H1 (cell line): ENCODE results near the gene CNNM3.

Experiments used
- CTCF ChIP-seq, 3 experiments: IDR thresholded peaks; 1 replicate in 2 of 3; 2 replicates in 1 of 3; pipeline versions ENCODE4 v1.5.1 to v1.6.1; 2011; ENCODE audit warnings: low read length in 3 of 3, mild to moderate bottlenecking in 3 of 3, inconsistent platforms in 2 of 3, low read depth in 1 of 3, moderate library complexity in 1 of 3; ENCODE audit not compliant: insufficient read depth in 1 of 3; ENCODE audit errors: control extremely low read depth in 1 of 3
- EZH2 ChIP-seq: fragments of 200-600 bp; sonication (generic); IDR thresholded peaks from 2 replicates; pipeline ENCODE4 v1.7.1; 2012; ENCODE audit warnings: low read depth, mild to moderate bottlenecking, moderate library complexity, low read length, inconsistent platforms; ENCODE audit not compliant: severe bottlenecking
- GABPA ChIP-seq: IDR thresholded peaks from 2 replicates; pipeline ENCODE4 v1.6.1; 2011; ENCODE audit warnings: mild to moderate bottlenecking, low read length, moderate library complexity, borderline replicate concordance; ENCODE audit not compliant: insufficient read depth
- POLR2AphosphoS5 ChIP-seq: IDR thresholded peaks from 2 replicates; pipeline ENCODE4 v1.6.1; 2011; ENCODE audit warnings: low read depth, low read length

- TF ChIP-seq EZH2 (no peak), GABPA (no peak), POLR2AphosphoS5 (no peak), CTCF (IDR thresholded peaks at IDR 0.05; ENCODE audit: control extremely low read depth in 1 of 3, insufficient read depth in 1 of 3, low read depth in 1 of 3, low read length in 3 of 3) (no peak)
Observed at GRCh38 chr2:96824079-96824870, 8.2 kb downstream of the CNNM3 start.
